NOMO-1 treated with dmso at 0.1 percent for 144 hours (cell line): ENCODE results near the gene CCDC6.
"Not testable (repeated sequence)": the region's sequence is repeated elsewhere in the genome, so short reads cannot be mapped to it uniquely, and the experiment has no call there.

Experiments used
- DNase-seq: peaks from one replicate; lab custom pipeline; 2025; ENCODE audit not compliant: unreplicated experiment; lab: John Stamatoyannopoulos, UW

The CCDC6 gene

DNA sequence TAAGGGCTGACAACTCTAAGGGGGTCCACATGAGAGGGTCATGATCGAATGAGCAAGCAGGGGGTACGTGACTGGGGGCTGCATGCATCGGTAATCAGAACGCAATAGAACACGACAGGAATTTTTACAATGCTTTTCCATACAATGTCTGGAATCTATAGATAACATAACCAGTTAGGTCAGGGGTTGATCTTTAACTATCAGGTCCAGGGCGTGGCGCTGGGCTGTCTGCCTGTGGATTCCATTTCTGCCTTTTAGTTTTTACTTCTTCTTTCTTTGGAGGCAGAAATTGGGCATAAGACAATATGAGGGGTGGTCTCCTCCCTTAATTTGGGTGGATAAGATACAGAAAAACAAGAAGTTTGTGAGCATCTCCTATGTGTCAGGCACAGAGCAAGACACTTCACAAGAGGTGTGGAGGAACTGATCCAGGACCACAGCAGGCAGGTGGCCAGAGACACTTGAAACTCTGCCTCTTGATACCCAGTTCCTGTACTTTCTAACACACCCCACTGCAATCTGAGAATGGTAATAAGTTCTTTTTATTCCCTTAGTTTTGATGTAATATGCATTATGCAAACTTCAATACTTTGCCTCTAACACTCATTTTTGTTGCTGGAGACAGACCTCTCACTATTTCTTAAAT, 135.1 kb downstream of the CCDC6 start:
- DNase-seq, result no peak

DNA sequence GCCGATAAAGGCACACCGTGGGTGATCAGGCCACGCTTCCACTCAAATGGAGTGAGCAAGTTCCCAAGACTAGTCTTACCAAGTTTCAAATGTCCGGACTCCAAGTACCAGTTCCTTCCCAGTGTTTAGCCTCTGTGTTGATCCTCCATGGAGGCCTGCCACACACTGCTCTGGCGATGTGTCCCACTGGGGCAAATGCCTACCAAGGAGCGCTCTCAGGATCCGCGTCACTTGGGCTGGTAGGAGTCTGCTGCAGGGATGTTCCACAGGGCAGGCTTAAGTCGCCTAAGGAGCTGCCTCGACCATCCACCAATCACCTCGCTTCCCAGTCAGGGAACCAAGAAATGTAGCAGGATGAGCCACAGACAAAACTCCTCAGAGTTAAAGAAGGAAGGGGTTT, 135.7 kb downstream of the CCDC6 start:
- no peak for DNase-seq

DNA sequence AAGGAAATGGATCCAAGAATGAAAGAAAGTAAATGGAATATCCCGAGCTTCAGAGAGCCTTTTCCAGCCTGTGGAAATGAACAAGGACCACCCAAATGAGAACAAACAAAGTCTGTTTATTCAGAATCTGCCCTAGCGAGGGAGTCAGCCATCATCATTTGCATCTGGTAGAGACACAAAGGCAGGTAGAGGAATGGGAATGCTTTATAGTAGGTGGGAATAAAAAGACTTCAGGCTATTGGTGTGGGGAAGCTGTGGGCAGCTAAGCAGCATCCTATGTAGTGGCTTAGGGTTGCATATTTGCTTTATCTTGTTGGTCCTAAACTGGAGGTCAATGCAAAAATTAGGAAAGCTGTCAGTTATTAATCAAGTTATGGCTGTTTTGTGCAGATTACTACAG, 143.9 kb downstream of the CCDC6 start:
- DNase-seq, result no peak

DNA sequence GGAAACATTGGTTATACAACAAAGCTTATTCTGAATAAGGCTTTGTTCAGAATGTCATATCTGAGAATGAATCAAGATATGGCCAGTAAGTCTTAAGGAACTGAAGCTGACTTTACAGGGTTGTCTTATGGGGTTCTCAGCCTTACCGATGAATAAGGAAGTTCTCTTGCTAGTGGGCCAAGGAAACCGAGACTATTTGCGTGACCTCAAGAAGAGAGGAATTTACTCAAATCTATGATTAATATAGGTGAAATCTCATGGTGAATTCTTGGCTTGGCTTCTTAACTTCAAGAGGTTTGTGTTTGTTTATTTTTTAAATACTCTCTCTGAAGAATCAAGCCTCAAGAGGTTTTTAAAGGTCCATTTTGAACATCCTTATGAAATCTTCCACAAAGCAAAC, 148.4 kb downstream of the CCDC6 start:
- no peak for DNase-seq

DNA sequence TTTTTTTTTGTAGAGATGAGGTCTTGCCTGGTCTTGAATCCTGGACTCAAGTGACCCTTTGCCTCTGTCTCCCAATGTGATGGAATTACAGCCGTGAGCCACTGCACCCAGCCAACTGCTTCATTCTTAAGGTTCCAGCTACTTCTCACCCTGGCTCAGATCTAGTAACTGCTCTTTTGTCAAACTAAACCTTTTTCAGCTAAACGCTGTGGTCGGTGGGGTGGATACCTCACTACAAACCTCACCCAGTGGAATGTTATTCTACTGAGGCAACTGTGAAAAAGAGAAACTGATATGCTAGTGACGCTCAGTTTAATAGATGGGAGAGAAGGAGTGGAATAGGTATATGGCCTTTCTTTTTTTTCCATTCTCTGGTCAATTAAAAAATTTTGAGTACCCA, 151.4 kb downstream of the CCDC6 start:
- DNase-seq, result no peak

DNA sequence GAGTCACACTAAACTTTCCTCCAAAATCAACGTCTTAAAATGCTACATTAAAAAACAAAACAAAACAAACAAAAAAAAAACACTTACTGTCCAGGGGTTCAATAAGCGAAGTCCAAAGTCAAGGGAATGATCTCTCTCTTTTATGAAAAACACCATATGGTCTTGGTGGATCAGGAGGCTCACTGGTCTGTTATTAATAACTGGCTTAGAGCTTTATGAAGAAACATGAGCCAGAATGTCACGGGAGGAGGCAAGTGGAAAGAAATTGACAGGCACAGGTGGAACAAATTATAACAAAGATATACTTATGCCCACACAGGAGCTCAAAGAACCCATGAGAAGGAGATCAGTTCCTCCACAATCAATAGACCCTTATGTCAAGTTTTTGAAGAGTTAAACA, 153.1 kb downstream of the CCDC6 start, which contains the start of gene MRLN:
MRLN (minus strand) TSS at position 189 of the 400 bp plus-strand sequence.
- DNase-seq, result no peak

DNA sequence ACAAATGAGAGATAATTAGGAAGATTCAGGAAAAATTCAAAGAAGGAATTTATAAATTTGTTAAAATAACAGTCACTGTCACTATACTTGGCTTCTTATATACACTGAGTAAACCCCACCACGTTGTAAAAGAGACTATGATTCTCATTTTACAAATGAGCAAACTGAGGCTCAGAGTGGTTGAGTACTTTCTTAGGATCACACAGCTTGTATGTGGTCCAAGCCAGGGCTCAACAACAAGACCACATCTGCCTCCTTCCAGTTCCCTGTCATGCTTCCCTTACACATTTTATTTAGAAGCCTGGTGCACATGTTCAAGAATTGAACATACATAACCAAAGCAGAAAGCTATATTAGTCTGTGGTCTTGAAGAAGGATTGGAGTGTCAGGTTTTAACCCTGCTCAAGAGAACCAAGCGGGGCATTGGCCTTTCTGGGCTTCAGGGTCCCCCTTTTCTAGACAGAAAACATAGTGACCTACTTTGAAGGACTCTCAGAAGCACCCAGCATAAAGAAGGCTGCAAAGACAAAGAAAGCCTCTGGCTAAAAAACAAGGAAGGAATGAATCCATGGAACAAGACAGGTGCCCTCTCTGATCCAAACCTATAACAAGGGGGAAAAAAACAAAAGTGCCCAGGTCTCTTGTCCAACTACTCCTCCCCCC, 153.9 kb downstream of the CCDC6 start:
- DNase-seq, result no peak

DNA sequence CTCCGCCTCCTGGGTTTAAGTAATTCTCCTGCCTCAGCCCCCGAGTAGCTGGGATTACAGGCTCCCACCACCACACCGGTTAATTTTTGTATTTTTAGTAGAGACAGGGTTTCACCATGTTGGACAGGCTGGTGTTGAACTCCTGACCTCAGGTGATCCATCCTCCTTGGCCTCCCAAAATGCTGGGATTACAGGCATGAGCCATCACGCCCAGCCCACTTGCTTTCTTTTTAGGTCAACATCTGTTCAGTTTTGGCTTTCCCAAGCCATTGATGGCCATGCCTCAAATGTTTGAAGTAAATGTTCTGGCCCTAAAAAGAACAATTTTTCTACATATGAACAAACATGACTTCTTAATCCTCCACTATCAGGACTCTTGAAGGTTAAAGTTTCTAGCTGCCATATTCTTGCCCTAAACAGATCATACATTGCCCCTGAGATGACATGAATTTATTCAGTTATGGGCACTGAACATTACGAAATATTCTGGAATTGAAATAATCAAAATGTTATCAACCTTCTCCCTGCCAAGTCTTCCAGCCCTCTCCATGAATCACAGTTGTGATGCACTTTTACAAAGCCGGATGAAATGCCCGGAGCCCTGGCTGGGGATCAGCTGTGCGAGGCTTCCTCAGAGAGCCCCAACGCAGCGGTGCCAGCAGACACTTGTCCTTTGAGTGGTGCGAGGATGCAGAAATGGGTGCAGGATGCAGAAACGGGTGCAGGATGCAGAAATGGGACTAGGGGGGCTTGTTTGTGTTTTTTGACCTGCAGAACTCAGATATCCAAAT, 156.0 kb downstream of the CCDC6 start:
- DNase-seq, result no peak

DNA sequence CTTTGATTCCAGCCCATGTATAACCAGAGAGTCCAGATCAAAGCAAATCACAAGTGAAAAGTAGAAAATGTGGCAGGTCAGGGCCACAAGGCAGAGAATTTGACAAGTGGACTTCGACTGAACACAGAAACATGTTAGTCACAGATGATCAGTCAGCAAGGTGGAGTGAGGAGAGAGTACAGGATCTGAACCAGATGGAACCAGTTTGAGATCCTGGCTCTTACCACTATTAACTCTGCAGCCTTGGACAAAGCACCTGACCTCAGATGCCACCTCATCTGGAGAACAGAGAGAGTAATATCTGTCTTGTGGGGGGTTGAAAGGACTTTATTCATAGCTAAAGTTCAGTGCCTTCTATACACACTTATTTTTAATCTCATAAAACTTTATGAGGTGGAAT, 157.5 kb downstream of the CCDC6 start:
- DNase-seq, result no peak

DNA sequence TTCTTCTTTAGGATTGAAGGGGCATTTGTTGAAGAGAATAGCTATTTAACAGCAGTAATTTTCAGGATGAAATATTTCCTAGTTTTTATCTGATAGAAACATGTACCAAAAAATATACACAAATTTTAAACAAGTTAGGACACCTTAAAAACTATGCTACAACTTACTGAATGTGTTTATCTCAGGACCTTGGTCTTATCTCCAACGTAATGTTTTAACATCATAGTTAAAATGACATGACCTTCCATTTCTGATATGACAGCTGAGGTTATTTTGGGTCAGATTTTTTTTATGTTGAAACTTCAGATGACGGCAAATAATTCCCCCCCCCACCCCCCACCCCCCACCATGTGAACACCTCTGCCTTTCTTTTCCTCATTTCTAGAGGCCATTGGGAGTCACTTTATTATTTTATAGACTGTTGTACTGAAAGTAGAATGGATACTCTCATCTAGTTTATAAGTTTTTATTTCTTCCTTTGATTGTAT, 161.1 kb downstream of the CCDC6 start:
- no peak for DNase-seq

DNA sequence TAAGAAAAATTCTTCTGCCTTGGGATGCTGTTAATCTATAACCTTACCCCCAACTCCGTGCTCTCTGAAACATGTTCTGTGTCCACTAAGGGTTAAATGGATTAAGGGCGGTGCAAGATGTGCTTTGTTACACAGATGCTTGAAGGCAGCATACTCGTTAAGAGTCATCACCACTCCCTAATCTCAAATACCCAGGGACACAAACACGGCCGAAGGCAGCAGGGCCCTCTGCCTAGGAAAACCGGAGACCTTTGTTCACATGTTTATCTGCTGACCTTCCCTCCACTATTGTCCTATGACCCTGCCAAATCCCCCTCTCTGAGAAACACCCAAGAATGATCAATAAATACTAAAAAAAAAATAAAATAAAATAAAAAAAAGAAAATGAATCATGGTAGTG, 161.6 kb downstream of the CCDC6 start:
- DNase-seq, result not testable (repeated sequence)

DNA sequence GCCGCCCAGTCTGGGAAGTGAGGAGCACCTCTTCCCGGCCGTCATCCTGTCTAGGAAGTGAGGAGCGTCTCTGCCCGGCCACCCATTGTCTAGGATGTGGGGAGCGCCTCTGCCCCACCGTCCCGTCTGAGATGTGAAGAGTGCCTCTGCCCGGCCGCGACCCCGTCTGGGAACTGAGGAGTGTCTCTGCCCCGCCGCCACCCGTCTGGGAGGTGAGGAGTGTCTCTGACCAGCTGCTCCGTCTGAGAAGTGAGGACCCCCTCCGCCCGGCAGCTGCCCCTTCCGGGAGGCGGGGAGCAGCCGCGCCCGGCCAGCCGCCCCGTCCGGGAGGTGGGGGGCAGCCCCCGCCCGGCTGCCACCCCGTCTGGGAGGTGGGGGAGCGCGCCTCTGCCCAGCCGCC, 162.2 kb downstream of the CCDC6 start:
- DNase-seq, result not testable (repeated sequence)

DNA sequence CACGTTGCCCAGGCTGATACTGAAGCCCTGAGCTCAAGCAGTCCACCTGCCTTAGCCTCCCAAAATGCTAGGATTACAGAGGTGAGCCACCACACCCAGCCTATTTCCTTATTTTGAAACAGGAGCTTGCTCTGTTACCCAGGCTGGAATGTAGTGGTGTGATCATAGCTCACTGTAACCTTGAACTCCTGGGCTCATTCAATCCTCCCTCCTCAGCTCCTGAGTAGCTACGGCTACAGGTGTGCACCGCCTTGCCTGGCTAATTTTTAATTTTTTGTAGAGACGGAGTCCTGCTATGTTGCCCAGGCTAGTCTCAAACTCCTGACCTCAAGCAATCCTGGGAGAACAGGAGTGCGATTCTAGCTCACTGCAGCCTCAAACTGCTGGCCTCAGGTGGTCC, 164.8 kb downstream of the CCDC6 start:
- DNase-seq, result no peak

DNA sequence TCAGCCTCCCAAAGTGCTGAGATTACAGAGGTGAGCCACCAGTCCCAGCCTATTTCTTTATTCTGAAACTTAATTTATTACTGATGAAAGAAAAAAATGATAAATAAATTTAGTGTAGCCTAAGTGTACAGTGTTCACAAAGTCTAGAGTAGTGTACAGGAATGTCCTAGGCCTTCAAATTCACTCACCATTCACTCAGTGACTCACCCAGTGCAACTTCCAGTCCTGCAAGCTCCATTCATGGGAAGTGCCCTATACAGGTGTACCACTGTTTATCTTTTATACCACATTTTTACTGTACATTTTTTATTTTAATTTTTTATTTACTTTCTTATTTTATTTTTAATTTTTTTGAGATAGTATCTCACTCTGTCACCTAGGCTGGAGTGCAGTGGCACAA, 165.3 kb downstream of the CCDC6 start:
- no peak for DNase-seq
